OCI-LY7 (cell line): Measurements from ENCODE around the gene LPO. TPM values are rescaled to one million over a fixed set of nuclear protein-coding genes. Genes with fewer than 3 reads are reported as not detected.

Experiments used
- BruUV-seq: library from RNA; stranded (reverse); fragments of 400-500 nt; replicated peaks from 2 replicates; lab custom pipeline; 2021; lab: Mats Ljungman, UMichigan
- CTCF ChIA-PET: fragments of 300-600 bp; sonication (Branson Sonifier 250); formaldehyde crosslinking; loops from one replicate; lab custom pipeline; 2022; ENCODE audit warnings: antibody characterized with exemption; ENCODE audit not compliant: unreplicated experiment; lab: Charles Lee
- POLR2A ChIA-PET: fragments of 300-600 bp; sonication (Branson Sonifier 250); formaldehyde crosslinking; loops from one replicate; lab custom pipeline; 2022; ENCODE audit warnings: antibody characterized with exemption; lab: Charles Lee
- DNase-seq: peaks from one replicate; pipeline ENCODE4 v3.0.0-alpha.2; 2015; ENCODE audit warnings: low spot score
- H2AFZ ChIP-seq: fragments of 200-600 bp; sonication (generic), shearing (Covaris generic); 2 replicates; pipeline ENCODE4 v1.6.1; 2014; ENCODE audit warnings: mild to moderate bottlenecking, antibody characterized with exemption, low read length, moderate library complexity
- H3K27ac ChIP-seq: fragments of 200-600 bp; sonication (generic); 2 replicates; pipeline ENCODE4 v1.5.1; 2014; ENCODE audit warnings: mixed run types, low read depth, mild to moderate bottlenecking, moderate library complexity, low read length, inconsistent platforms; ENCODE audit not compliant: poor library complexity, severe bottlenecking
- H3K36me3 ChIP-seq: fragments of 200-600 bp; sonication (generic); 2 replicates; pipeline ENCODE4 v1.6.1; 2014; ENCODE audit warnings: mild to moderate bottlenecking, antibody characterized with exemption, low read length, moderate library complexity, mixed read lengths; ENCODE audit not compliant: insufficient read depth
- H3K4me1 ChIP-seq: fragments of 200-600 bp; sonication (generic); 2 replicates; pipeline ENCODE4 v1.5.1; 2014; ENCODE audit warnings: mild to moderate bottlenecking, low read length; ENCODE audit not compliant: insufficient read depth, poor library complexity, severe bottlenecking
- H3K4me2 ChIP-seq: fragments of 200-600 bp; sonication (generic); 2 replicates; pipeline ENCODE4 v1.6.1; 2014; ENCODE audit warnings: mild to moderate bottlenecking, low read length
- H3K4me3 ChIP-seq: fragments of 200-600 bp; sonication (generic); 2 replicates; pipeline ENCODE4 v1.5.1; 2014; ENCODE audit warnings: mild to moderate bottlenecking, low read depth, low read length; ENCODE audit not compliant: poor library complexity, severe bottlenecking
- H3K79me2 ChIP-seq: fragments of 200-600 bp; sonication (generic); 2 replicates; pipeline ENCODE4 v1.6.1; 2016; ENCODE audit warnings: low read depth, mild to moderate bottlenecking, low read length, moderate library complexity, mixed read lengths; ENCODE audit not compliant: insufficient read depth
- H3K9me2 ChIP-seq: fragments of 200-600 bp; sonication (generic); 2 replicates; pipeline ENCODE4 v1.6.1; 2016; ENCODE audit warnings: mild to moderate bottlenecking, low read length, mixed read lengths; ENCODE audit not compliant: insufficient read depth
- H3K9me3 ChIP-seq: fragments of 200-600 bp; sonication (generic); 2 replicates; pipeline ENCODE4 v1.6.1; 2014; ENCODE audit warnings: mild to moderate bottlenecking, mixed run types, low read length, mixed read lengths
- H4K20me1 ChIP-seq: fragments of 200-600 bp; sonication (generic); 2 replicates; pipeline ENCODE4 v1.6.1; 2014; ENCODE audit warnings: mild to moderate bottlenecking, antibody characterized with exemption, low read length, moderate library complexity, mixed read lengths; ENCODE audit not compliant: insufficient read depth
- CTCF ChIP-seq: fragments of 200-600 bp; sonication (generic); conservative IDR thresholded peaks from 2 replicates; pipeline ENCODE4 v1.5.1; 2014; ENCODE audit warnings: mild to moderate bottlenecking, antibody characterized with exemption, low read length, moderate library complexity, mixed read lengths
- EZH2phosphoT487 ChIP-seq: fragments of 200-600 bp; sonication (generic); IDR thresholded peaks from 2 replicates; pipeline ENCODE4 v1.6.1; 2018; ENCODE audit warnings: low read depth, borderline replicate concordance, mild to moderate bottlenecking, mixed run types, antibody characterized with exemption, low read length, moderate library complexity, mixed read lengths
- intact Hi-C: fragments of 100-400 bp; cut with micrococcal nuclease; formaldehyde crosslinking; loops from one replicate; pipeline ENCODE4 v1.10.0; 2022; ENCODE audit not compliant: unreplicated experiment
- total RNA-seq, 2 experiments: library from RNA; depleted of rRNA in 1 of 2; stranded (reverse); fragments of >200 nt in 1 of 2; shearing (Covaris generic) in 1 of 2; gene quantifications; 2 replicates each; pipeline ENCODE4 v1.2.3, GENCODE V29; 2014 to 2022

Gene LPO
- total RNA-seq, 2 experiments from 2014 or later: not detected

- Histone ChIP-seq H3K4me1 (no peaks in the 10 kb centered on the region), H3K79me2 (no peaks in the 10 kb centered on the region), H3K9me2 (no peaks in the 10 kb centered on the region), H3K36me3 (no peaks in the 10 kb centered on the region), H3K27ac (no peak overlapping the region), H3K4me2 (no peak overlapping the region), H4K20me1 (no peaks in the 10 kb centered on the region), H2AFZ (no peak overlapping the region), H3K4me3 (no peak overlapping the region), H3K9me3 (no peaks in the 10 kb centered on the region)
- peak; percentile 46 for DNase-seq
- ChIA-PET POLR2A (no interaction called here), CTCF (no interaction called here)
- BruUV-seq: no TSS peak
- TF ChIP-seq EZH2phosphoT487 (no peak), CTCF (peak; percentile 82)
- intact Hi-C loops: loop anchor here (1.0 kb wide), 1 partner anchor 170 kb away; no protein-coding TSS in a partner anchor
Measured at GRCh38 chr17:58277107-58277801, 38.9 kb downstream of the LPO start.

- H3K4me2 ChIP-seq: no peak overlapping the region
- no peaks in the 10 kb centered on the region for H3K79me2 ChIP-seq
- H3K27ac ChIP-seq: no peak overlapping the region
- ChIA-PET CTCF (no interaction called here), POLR2A (no interaction called here)
- no peak for DNase-seq
- no peaks in the 10 kb centered on the region for H3K9me2 ChIP-seq
- H4K20me1 ChIP-seq: no peaks in the 10 kb centered on the region
- H3K36me3 ChIP-seq: no peaks in the 10 kb centered on the region
- intact Hi-C loops: loop anchor here (1.0 kb wide), 1 partner anchor 169 kb away; no protein-coding TSS in a partner anchor
- H3K9me3 ChIP-seq: no peaks in the 10 kb centered on the region
- no peaks in the 10 kb centered on the region for H3K4me1 ChIP-seq
- H3K4me3 ChIP-seq: no peak overlapping the region
- TF ChIP-seq CTCF (no peak), EZH2phosphoT487 (no peak)
- no TSS peak for BruUV-seq
- no peak overlapping the region for H2AFZ ChIP-seq
Measured at GRCh38 chr17:58277802-58278595, 39.6 kb downstream of the LPO start.

GRCh38 chr17:58278661-58279015 lies 40.3 kb downstream of the LPO start:
- no peaks in the 10 kb centered on the region for H3K36me3 ChIP-seq
- no peaks in the 10 kb centered on the region for H3K9me2 ChIP-seq
- intact Hi-C loops: no loop called here
- H3K9me3 ChIP-seq: no peaks in the 10 kb centered on the region
- no TSS peak for BruUV-seq
- no peaks in the 10 kb centered on the region for H3K79me2 ChIP-seq
- H2AFZ ChIP-seq: no peak overlapping the region
- H3K4me2 ChIP-seq: no peak overlapping the region
- no peak for TF ChIP-seq EZH2phosphoT487
- TF ChIP-seq CTCF: no peak
- H3K4me3 ChIP-seq: no peak overlapping the region
- no peak for DNase-seq
- CTCF ChIA-PET: no interaction called here
- H3K27ac ChIP-seq: no peak overlapping the region
- no peaks in the 10 kb centered on the region for H3K4me1 ChIP-seq
- no peaks in the 10 kb centered on the region for H4K20me1 ChIP-seq
- POLR2A ChIA-PET: no interaction called here
